Measurements from ENCODE around the gene ZNF598. TPM values are rescaled to one million over a fixed set of nuclear protein-coding genes. Genes with fewer than 3 reads are reported as not detected.
A peak's percentile ranks its signal among the peaks of the same experiment; 100 is the strongest.

Gene ZNF598
- total and polyA plus RNA-seq, 2 of the 13 experiments (the other 11 are each of a cell fraction or from before 2014, with no cell fraction given), result 13.5 to 14.2 TPM

GRCh38 chr16:1971796-1972489, 37.7 kb downstream of the ZNF598 start, which contains the start of gene TBL3 (continued):
- TF ChIP-seq ZNF615 (CRISPR knock-in tag; IDR thresholded peaks at IDR 0.05; ENCODE audit: borderline replicate concordance) (no peak), DR1 (CRISPR knock-in tag; IDR thresholded peaks at IDR 0.05) (peak; percentile 89), PLRG1 (conservative IDR thresholded peaks at IDR 0.05) (no peak), ZNF296 (CRISPR knock-in tag; conservative IDR thresholded peaks at IDR 0.05) (0 out of 2 replicates have a peak, but pooled peaks have one; percentile 56), ZNF691 (CRISPR knock-in tag; IDR thresholded peaks at IDR 0.05; ENCODE audit: borderline replicate concordance, low read depth) (peak; percentile 92), ARID5B (CRISPR knock-in tag; IDR thresholded peaks at IDR 0.05) (peak; percentile 51), SP5 (CRISPR knock-in tag; IDR thresholded peaks at IDR 0.05; ENCODE audit: borderline replicate concordance, low read depth) (peak; percentile 88), ZNF281 (CRISPR knock-in tag; IDR thresholded peaks at IDR 0.05; ENCODE audit: borderline replicate concordance) (peak; percentile 73; the same call in 1 of the 2 replicates), ZNF770 (CRISPR knock-in tag; IDR thresholded peaks at IDR 0.05) (peak; percentile 82), ZSCAN5A (CRISPR knock-in tag; IDR thresholded peaks at IDR 0.05; ENCODE audit: borderline replicate concordance) (no peak), PREB (CRISPR knock-in tag; IDR thresholded peaks at IDR 0.05) (no peak), PPARG (CRISPR knock-in tag; conservative IDR thresholded peaks at IDR 0.05) (peak; percentile 33; the same call in 1 of the 2 replicates)

Data from HepG2 (cell line).